HG02798 (cell line): Measurements from ENCODE around the gene AKR1B15.

Source experiments
- ATAC-seq: cut with Tn5 transposase; IDR thresholded peaks from one replicate; pipeline ENCODE4 v1.9.1; 2021; ENCODE audit warnings: mild to moderate bottlenecking; ENCODE audit not compliant: unreplicated experiment, poor library complexity

The AKR1B15 gene

GRCh38 chr7:134611611-134612151 is 62.8 kb downstream of the AKR1B15 start:
- ATAC-seq, result no peak

GRCh38 chr7:134612197-134612596 is 63.3 kb downstream of the AKR1B15 start:
- no peak for ATAC-seq

- ATAC-seq, result no peak
Measured at GRCh38 chr7:134613623-134614347, 64.9 kb downstream of the AKR1B15 start.

GRCh38 chr7:134616611-134617010 is 67.7 kb downstream of the AKR1B15 start:
- no peak for ATAC-seq

GRCh38 chr7:134618756-134619530 is 70.0 kb downstream of the AKR1B15 start:
- no peak for ATAC-seq

- ATAC-seq, result no peak
Measured at GRCh38 chr7:134619627-134620331, 70.9 kb downstream of the AKR1B15 start.

GRCh38 chr7:134622303-134622995 is 73.5 kb downstream of the AKR1B15 start:
- no peak for ATAC-seq

- no peak for ATAC-seq
Measured at GRCh38 chr7:134623193-134623592, 74.3 kb downstream of the AKR1B15 start.

- ATAC-seq, result no peak
Measured at GRCh38 chr7:134625550-134625949, 76.6 kb downstream of the AKR1B15 start.

- ATAC-seq, result no peak
Measured at GRCh38 chr7:134627109-134627774, 78.3 kb downstream of the AKR1B15 start.

- ATAC-seq, result no peak
Measured at GRCh38 chr7:134627775-134628153, 78.9 kb downstream of the AKR1B15 start.

GRCh38 chr7:134629445-134629844 is 80.5 kb downstream of the AKR1B15 start:
- ATAC-seq, result no peak
